ENCODE results near the gene NINL.
"Not testable (repeated sequence)": the region's sequence is repeated elsewhere in the genome, so short reads cannot be mapped to it uniquely, and the experiment has no call there.

NINL gene

GRCh38 chr20:25552977-25553376 is 32.4 kb downstream of the NINL start:
- no peak for DNase-seq (ENCODE audit: low read depth in 3 of 3)

DNA sequence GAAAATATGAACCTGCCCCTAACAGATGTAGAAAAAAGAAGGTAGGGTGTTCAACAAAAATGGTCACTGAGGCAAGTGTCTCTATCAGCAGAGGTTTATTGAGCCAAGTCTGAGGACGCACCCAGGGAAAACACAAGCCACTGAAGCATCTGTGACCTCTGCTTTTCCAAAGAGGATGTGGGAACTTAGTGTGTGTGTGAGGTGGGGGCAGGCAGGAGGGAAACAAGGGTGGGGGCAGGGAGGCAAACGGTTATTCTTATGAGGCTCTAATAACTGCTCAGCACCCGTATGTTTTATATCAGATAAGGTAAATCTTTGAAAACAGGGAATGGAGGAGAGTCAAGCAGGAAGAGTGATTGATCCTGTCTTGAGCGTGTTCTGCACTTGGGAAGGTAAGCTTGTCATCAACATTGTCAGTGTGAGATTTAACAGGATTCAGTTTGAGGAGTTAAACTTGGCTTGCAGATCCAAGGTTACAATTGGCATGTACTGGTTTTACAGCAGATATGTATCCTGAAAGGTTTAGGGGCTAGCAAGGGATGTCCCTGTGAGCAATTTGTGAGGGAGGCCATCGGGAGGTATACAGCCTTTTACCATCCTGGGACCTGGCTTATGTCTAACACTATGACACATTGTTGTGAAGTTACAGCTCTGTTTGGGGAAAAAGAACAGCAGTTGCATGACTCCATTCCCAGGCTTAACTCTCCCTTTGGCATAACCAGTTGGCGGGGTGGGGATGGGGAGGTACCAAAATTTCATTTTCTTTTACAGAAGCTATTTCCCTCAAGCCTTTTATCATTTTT is 33.7 kb downstream of the NINL start:
- DNase-seq (ENCODE audit: low read depth in 3 of 3), result no peak

GRCh38 chr20:25550645-25551337 is 34.5 kb downstream of the NINL start:
- not testable (repeated sequence) for DNase-seq (ENCODE audit: low read depth in 3 of 3)

- no peak for DNase-seq (ENCODE audit: low read depth in 3 of 3)
Measured at GRCh38 chr20:25549843-25550477, 35.4 kb downstream of the NINL start.

GRCh38 chr20:25549172-25549773 is 36.1 kb downstream of the NINL start:
- no peak for DNase-seq (ENCODE audit: low read depth in 3 of 3)

GRCh38 chr20:25548613-25549086 is 36.7 kb downstream of the NINL start:
- no peak for DNase-seq (ENCODE audit: low read depth in 3 of 3)

GRCh38 chr20:25547999-25548398 is 37.3 kb downstream of the NINL start:
- DNase-seq (ENCODE audit: low read depth in 3 of 3), result no peak

- no peak for DNase-seq (ENCODE audit: low read depth in 3 of 3)
Measured at GRCh38 chr20:25547063-25547462, 38.3 kb downstream of the NINL start.

DNA sequence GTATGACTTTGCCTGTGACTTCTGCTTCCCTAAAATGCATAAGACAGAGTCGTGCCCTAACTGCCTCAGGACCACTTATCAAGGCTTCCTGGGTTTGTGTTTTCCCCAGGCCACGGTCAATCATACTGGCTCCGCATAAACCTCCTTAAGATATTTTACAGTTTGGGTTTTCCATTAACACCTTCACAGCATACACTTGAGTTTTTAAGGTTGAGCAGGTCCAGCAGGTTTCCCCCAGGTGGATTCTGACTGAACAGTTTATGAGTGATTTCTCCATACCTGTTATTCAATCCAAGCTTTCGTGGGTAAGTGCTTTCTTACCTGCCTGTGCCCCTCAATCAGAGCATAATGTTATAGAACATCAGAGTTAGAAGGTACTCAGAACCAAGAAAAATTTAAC is 39.3 kb downstream of the NINL start:
- no peak for DNase-seq (ENCODE audit: low read depth in 3 of 3)

- DNase-seq (ENCODE audit: low read depth in 3 of 3), result no peak
Measured at GRCh38 chr20:25545171-25545570, 40.2 kb downstream of the NINL start.

GRCh38 chr20:25544734-25545133 is 40.6 kb downstream of the NINL start:
- no peak for DNase-seq (ENCODE audit: low read depth in 3 of 3)

DNA sequence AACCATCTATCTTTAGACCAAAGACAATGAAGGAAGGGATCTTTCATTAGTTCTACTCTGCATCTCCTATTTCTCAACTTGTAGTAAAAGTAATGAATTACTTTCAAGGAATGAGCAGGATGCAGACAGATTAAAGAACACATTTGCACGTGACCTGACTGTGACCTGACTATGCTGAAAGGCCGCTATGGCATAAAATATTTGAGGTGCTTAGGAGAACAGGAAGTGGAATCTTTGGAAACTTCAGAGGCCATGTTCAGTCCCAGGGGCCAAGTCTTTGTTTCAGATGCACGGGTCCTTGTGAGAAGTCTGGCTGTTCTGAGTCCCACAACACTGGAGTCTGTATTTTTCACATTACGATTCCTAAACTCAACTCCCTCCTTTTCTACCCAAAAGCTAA is 41.0 kb downstream of the NINL start:
- no peak for DNase-seq (ENCODE audit: low read depth in 3 of 3)

GRCh38 chr20:25543068-25543467 is 42.3 kb downstream of the NINL start:
- no peak for DNase-seq (ENCODE audit: low read depth in 3 of 3)

GRCh38 chr20:25541676-25542075 is 43.7 kb downstream of the NINL start:
- DNase-seq (ENCODE audit: low read depth in 3 of 3), result no peak

DNA sequence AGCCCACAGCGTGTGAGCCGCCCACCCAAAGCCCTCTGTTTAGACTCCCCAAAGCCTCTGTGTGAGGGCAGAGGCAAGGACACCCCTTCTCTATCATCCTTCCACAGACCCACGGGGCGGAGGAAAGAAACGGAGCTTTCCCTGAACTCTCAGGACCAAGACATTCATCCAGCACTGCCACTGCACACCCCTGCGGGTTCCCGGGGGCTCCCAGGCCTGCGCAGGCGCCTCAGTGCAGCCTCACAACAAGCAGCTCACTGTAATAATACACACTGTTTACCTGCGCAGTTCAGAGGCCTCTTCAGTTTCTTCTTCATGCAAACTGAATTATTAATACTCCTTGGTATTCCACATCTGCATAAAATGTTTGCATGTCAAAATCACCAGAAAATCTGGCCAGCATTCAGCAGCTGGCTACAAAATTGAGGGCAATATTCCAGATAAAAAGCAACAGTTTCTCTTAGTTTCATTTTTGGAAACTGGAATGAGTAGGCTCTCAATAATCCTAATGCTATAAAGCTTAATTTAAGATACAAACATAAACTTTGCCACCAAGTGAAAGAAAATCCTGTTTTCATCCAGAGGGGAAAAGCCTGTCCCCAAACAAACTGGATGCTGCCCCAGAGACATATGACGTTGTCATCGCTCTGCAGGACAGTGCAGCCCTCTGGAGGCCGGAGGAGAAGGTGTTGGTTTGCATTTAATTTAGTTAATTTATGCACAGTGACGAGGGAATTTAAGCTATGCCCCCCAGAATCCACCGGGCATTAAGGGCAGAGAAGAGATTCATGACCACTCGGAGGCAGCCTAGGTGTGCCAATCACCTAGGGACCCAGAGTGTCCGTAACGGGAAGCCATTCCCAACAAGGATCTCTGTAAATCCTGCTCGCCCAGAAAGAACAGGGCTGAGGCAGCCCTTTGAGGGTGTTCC is 45.3 kb downstream of the NINL start:
- DNase-seq (ENCODE audit: low read depth in 3 of 3), result no peak

- DNase-seq (ENCODE audit: low read depth in 3 of 3), result no peak
Measured at GRCh38 chr20:25538838-25539665, 46.3 kb downstream of the NINL start.

DNA sequence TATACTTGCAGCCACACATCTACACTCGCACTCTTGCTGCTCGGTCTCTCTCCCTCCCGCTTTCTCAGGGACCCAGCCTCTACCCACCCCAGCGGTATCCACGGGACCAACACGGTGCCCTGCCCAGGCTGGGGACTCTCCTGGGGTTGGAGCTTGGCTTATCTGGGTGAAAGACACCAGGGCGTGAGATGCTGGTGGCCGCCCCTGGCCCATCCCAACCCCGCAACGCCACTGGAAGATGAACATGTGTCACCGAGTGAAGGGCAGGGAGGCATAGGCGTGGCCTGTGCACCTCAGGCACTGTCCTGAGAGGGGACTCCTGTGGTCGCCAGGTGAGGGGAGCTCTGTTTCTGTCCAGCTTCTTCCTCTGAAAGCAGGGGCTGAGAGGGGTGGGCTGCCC is 47.4 kb downstream of the NINL start:
- no peak for DNase-seq (ENCODE audit: low read depth in 3 of 3)

DNA sequence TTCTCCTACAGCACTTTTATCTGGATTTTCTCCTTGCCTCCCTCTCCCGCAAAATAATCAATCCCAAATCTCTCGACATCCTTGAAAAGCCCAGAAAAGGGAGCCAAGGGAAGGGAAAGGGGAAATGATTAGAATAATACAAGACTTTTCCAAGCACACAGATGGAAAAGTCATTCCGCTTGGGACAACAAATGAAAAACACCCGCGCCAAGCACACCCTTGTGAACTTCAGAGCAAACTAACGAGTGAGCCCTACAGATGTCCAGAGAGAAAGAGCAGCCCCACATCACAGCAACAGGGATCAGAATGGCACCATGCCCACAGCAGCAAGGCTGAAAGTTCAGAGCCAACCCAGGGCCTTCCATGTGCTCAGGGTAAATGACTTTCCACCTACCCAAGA is 49.6 kb downstream of the NINL start:
- no peak for DNase-seq (ENCODE audit: low read depth in 3 of 3)

DNA sequence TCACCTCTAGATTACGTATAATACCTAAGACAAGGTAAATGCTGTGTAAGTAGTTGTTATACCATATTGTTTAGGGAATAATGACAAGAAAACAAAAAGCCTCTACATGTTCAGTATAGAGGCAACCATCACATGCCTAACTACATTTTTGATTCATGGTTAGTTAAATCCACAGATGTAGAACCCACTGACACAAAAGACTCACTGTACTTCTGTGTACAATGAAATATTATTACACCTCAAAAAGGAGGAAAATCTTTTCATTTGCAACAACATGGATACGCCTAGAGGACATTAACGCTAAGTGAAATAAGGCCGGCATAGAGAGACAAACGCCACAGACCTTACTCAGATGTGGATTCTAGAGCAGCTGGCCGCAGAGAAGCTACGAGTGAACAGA is 50.5 kb downstream of the NINL start:
- DNase-seq (ENCODE audit: low read depth in 3 of 3), result no peak

Measured in stimulated activated CD4-positive, alpha-beta T cell treated with anti-CD3 and anti-CD28 coated beads, TNF-alpha, amount 100 ng/mL, for 48 hours (primary cell).